ENCODE results near the gene LHFPL4.

LHFPL4 gene

GRCh38 chr3:9552252-9552999 is 1.2 kb downstream of the LHFPL4 start:
- TF ChIP-seq GABPA (IDR thresholded peaks at IDR 0.05; ENCODE audit: low read depth) = no peak
- peak; percentile 97 for TF ChIP-seq REST (IDR thresholded peaks at IDR 0.05; ENCODE audit: insufficient replicate concordance, low read depth)
- TF ChIP-seq CTCF (IDR thresholded peaks at IDR 0.05; ENCODE audit: insufficient read depth, low read length) = no peak
- TF ChIP-seq POLR2AphosphoS5 (IDR thresholded peaks at IDR 0.05; ENCODE audit: low read depth) = no peak
- TF ChIP-seq SPI1 (IDR thresholded peaks at IDR 0.05; ENCODE audit: borderline replicate concordance, low read depth) = no peak
- H3K4me3 ChIP-seq (replicated peaks; ENCODE audit: insufficient read depth, low read length) = no peak overlapping the region
- peaks cover 7% of the 10 kb centered on the region for H3K27me3 ChIP-seq (ENCODE audit: insufficient read depth, poor library complexity, severe bottlenecking)
- H3K27ac ChIP-seq (replicated peaks) = no peak overlapping the region
- DNase-seq (ENCODE audit: low read depth in 1 of 2, low spot score in 1 of 2) = peak in 1 of 2 experiments; percentile 23

GRCh38 chr3:9550999-9551398 is 2.6 kb downstream of the LHFPL4 start:
- H3K27ac ChIP-seq (replicated peaks) = no peak overlapping the region
- H3K27me3 ChIP-seq (ENCODE audit: insufficient read depth, poor library complexity, severe bottlenecking) = peaks cover 7% of the 10 kb centered on the region
- TF ChIP-seq GABPA (IDR thresholded peaks at IDR 0.05; ENCODE audit: low read depth) = no peak
- no peak for TF ChIP-seq SPI1 (IDR thresholded peaks at IDR 0.05; ENCODE audit: borderline replicate concordance, low read depth)
- no peak for TF ChIP-seq CTCF (IDR thresholded peaks at IDR 0.05; ENCODE audit: insufficient read depth, low read length)
- no peak for TF ChIP-seq POLR2AphosphoS5 (IDR thresholded peaks at IDR 0.05; ENCODE audit: low read depth)
- no peak for TF ChIP-seq REST (IDR thresholded peaks at IDR 0.05; ENCODE audit: insufficient replicate concordance, low read depth)
- H3K4me3 ChIP-seq (replicated peaks; ENCODE audit: insufficient read depth, low read length) = no peak overlapping the region
- DNase-seq (ENCODE audit: low read depth in 1 of 2, low spot score in 1 of 2) = no peak

- peaks cover 7% of the 10 kb centered on the region for H3K27me3 ChIP-seq (ENCODE audit: insufficient read depth, poor library complexity, severe bottlenecking)
- no peak overlapping the region for H3K27ac ChIP-seq (replicated peaks)
- DNase-seq (ENCODE audit: low read depth in 1 of 2, low spot score in 1 of 2) = no peak
- H3K4me3 ChIP-seq (replicated peaks; ENCODE audit: insufficient read depth, low read length) = no peak overlapping the region
- TF ChIP-seq REST (IDR thresholded peaks at IDR 0.05; ENCODE audit: insufficient replicate concordance, low read depth) (no peak), CTCF (IDR thresholded peaks at IDR 0.05; ENCODE audit: insufficient read depth, low read length) (no peak), POLR2AphosphoS5 (IDR thresholded peaks at IDR 0.05; ENCODE audit: low read depth) (no peak), GABPA (IDR thresholded peaks at IDR 0.05; ENCODE audit: low read depth) (no peak)
Observed at GRCh38 chr3:9549600-9549999, 4.0 kb downstream of the LHFPL4 start.

Data from HL-60 (cell line).